Ramos (cell line): Measurements from ENCODE around the gene KIF19.
"Not testable (repeated sequence)": the region's sequence is repeated elsewhere in the genome, so short reads cannot be mapped to it uniquely, and the experiment has no call there.

Source experiments
- in situ Hi-C: fragments of 300-500 bp; cut with MboI; formaldehyde crosslinking; loops from one replicate; pipeline ENCODE4 v1.14.3; 2022; ENCODE audit warnings: low sequenced_read_pairs; ENCODE audit not compliant: unreplicated experiment

KIF19 gene

GRCh38 chr17:74386386-74386785 lies 60.4 kb downstream of the KIF19 start:
- in situ Hi-C loops: no loop called here

DNA sequence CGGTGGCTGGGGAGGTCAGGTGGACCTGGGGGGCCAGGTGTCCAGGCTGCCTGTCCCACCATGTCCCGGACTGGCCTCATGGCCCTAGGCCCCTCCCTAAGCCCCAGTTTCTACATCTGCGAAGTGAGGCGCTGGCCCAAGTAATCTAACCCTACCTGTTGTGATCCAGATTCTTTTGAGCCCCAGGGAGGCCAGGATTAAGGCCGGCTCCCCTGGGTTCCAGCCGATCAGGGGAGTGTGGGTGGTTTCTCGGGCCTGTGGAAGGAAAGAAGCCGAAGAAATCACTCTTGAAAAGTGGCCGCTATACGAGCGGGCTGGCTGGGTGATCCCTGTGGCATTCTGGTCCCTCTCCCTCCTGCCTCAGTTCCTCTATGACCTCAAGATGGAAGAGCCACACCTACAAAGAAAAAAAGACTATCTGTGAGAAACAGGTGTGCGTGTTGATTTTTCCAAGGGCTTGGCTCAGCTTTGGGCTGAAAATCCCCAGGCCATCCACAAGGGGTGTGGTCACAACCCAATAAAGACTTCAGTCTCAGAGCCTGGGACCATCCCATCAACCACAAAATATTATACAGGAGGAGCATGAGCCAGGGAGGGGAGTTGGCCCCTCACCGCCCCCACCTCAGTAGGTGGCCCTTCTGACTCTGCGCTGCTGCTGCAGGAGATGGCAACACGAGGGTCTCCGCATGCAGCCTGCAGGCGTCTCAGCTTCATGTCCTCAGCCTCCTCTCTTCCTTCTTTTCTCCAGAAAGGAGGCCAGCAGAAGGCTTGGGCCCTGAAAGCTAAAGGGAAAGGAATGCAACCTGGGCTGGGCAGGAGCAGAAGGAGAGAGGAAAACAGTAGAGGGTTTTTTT lies 61.6 kb downstream of the KIF19 start:
- in situ Hi-C loops: no loop called here

DNA sequence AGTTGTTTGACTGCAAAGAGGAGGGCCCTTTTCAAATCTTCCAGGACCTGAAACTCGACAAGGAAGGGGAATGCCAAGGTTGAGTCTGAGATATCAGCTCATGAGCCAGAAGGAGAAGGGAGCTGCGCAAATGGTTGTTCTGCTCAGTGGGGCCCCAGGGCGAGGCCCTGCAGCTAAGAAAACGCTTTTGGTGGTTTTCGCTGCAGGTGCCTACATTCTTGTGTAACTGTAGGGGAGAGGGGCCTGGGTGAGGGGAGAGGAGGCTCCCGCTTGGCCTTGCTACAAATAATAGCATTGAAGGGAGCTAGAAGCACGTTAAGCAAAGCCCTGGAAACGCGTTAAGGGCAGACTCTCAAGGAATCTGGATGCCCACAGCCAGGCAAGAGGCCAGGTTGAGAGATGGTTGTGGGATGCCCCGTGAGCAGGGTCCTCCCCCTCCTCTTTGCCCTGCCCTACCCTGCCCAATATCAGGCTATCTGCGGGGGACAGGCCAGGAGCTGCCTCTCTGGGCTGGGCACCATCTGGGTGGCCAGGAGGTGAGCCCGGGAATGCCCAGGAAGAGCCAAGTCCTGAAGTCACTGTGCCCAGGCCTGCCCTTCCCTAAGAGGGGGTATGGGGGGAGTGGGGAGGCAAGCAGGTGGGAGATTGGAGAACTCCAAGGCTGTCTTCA lies 63.2 kb downstream of the KIF19 start:
- in situ Hi-C loops: no loop called here

DNA sequence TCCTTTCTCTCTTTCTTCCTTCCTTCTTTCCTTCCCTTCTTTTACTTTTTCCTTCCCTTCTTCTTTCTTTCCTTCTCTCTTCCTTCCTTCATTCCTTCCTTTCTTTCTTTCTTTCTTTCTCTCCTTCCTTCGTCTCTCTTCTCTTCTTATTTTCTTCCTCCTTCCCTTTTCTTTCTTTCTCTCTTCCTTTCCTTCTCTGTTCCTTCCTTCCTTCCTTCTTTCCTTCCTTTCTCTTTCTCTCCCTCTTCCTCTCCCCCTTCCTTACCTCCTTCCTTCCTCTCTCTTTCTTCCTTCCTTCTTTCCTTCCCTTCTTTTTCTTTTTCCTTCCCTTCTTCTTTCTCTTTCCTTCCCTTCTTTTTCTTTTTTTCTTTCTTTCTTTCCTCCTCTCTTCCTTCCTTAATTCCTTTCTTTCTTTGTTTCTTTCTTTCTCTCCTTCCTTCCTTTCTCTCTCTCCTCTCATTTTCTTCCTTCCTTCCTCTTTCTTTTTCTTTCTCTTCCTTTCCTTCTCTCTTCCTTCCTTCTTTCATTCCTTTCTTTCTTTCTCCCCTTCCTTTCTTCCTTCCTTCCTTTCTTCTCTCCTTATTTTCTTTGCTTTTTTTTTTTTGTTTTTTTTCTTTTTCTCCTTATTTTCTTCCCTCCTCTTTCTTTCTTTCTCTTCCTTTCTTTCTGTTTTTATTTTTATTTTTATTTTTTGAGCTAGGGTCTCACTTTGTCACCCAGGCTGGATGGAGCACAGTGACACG lies 64.1 kb downstream of the KIF19 start:
- in situ Hi-C loops: no loop called here

GRCh38 chr17:74390680-74391653 lies 64.9 kb downstream of the KIF19 start:
- in situ Hi-C loops: no loop called here

- in situ Hi-C loops: no loop called here
Observed at GRCh38 chr17:74391771-74392170, 65.7 kb downstream of the KIF19 start.

DNA sequence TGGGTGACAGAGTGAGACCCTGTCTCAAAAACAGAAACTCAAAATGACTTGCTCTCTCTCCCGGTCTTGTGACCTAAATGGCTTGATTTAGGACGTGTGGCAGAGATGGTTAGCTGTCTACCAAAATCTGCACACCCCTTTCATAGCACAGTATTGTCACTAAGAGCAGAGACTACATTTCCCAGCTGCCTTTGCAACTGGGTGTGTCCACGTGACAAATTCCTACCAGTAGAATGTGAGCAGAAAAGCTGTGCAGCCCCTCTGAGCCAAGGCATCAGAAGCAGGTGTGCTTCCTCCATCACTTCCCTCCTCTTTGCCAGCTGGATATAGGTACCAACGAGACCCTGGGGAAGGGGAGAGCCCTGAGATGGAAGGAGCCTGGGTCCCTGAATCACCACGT lies 66.8 kb downstream of the KIF19 start:
- in situ Hi-C loops: no loop called here

DNA sequence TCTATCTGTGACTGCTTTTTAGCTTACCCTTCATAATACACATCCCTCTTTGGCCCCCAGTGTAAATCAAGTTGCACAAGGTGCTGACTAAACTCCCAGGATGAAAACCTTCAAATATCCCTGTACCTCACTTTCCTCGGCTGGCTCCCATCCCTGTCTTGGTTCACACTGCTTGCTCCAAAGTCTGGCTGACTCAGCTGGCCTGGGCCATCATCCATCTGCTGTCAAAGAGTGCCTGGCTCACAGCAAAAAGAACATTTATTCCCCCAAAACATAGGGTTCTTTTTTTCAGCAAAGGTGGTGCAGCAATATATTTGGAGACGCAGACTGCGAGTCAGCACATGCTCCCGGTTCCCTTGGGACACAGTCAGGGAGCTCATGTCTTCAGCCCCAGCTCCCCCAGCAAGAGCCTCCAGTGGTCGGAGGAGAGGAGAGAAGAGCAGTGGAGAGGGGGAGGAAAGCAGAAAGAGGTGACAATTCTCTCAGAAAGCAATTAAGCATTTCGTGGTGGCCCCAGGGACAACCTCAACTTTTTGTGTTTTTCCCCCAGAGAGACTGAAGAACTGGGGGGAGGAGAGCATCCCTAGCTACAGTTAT lies 67.4 kb downstream of the KIF19 start:
- in situ Hi-C loops: no loop called here

DNA sequence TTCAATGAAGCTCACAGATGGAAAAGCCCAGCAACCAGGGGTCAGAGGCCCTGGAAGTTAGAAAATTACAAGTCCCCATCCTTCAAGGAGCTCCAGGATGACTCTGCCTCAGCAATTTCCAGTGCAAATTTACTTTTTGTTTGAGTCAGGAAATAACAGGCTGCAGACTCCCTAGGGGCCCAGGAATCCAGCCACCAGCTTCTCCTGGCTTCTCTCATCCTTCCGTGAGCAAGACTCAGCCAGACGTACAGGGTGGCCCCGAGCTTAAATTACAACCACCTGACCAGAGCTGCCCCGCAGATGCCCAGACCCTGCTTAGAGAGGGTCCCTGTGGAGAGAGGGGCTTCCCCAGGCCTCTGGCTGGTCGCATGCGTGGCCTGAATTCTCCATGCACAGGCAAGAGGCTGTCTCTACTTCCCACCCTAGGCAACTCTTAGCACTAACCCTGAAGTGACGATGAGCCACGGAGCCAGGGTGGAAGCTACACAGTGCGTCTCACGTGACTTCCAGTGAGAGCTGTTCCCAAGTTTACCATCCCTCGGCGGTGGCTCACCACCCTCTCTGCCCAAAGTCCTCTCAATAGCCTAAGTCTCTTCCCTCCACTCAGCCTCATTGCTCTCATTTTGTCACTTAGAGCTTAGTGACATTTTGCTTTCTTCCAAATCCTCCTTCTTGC lies 68.4 kb downstream of the KIF19 start:
- in situ Hi-C loops: no loop called here

- in situ Hi-C loops: no loop called here
Observed at GRCh38 chr17:74394977-74395376, 69.0 kb downstream of the KIF19 start.

GRCh38 chr17:74396567-74396966 lies 70.5 kb downstream of the KIF19 start:
- in situ Hi-C loops: no loop called here

GRCh38 chr17:74402048-74402447 lies 76.0 kb downstream of the KIF19 start:
- in situ Hi-C loops: no loop called here

DNA sequence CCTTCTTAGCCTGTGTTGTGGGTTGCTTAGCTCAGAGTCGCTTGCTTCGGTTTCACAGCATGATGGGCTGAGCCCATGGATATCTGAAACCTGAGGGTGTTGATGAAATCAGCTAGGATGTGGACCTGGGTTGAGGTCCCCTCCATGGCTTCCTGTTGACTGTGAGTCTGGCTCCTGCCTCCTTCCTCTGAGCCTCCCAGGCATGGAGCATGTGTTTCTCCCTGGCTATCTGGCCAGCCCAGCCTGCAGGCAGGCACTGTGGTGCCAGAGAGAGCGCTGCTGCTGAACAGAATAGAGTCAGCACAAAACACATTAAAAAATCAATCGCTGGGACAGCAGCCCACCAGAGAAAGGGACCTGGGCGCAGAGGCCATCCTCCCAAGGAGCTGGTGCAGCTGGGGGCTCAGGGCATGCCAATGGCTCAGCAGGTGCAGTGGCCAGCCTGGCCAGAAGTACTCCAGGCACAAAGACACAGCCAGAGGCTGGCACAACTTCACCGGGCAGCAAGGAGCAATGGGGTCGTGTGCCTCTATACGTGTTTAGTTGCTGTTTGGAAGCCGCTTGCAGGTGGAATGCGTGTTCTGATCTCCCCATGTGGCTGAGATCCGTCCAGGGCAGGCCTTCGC lies 77.6 kb downstream of the KIF19 start:
- in situ Hi-C loops: no loop called here

GRCh38 chr17:74404218-74404617 lies 78.2 kb downstream of the KIF19 start:
- in situ Hi-C loops: no loop called here

DNA sequence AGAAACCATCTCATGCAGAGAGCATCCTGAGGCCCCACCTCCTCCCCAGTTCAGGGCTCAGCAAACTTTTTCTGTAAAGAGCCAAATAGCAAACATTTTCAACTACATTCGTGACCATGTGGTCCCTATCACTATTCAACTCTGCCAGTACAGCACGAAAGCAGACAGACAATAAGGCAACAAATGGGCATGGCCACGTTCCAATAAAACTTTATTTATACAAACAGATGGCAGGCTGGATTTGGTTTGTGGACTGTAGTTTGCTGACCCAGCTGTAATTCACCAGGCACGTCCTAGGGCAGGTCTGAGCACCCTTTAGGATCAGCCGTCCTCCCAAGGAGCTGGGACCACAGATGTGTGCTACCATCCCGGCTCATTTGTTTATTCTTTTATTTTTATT lies 78.8 kb downstream of the KIF19 start:
- in situ Hi-C loops: no loop called here

DNA sequence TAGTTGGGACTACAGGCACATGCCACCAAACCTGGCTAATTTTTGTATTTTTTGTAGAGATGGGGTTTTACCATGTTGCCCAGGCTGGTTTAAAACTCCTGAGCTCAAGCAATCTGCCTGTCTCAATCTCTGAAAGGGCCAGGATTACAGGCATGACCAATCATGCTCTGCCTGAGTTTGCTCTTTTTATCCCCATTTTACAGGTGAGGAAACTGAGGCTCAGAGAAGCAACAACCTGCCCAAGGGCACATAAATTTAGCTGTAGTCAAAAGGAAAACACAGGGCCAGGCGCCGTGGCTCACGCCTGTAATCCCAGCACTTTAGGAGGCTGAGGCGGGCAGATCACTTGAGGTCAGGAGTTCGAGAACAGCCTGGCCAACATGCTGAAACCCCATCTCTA lies 79.3 kb downstream of the KIF19 start:
- in situ Hi-C loops: not testable (repeated sequence)
